ENCODE data around the gene ZNF764. TPM values are rescaled to one million over a fixed set of nuclear protein-coding genes. Genes with fewer than 3 reads are reported as not detected.

ZNF764 gene
- total and polyA plus RNA-seq, 9 of the 15 experiments (the other 6 are each of a cell fraction or from before 2014, with no cell fraction given), result 0.69 to 10.1 (median 4.1) TPM

- TF ChIP-seq MEF2D (tag; conservative IDR thresholded peaks at IDR 0.05; ENCODE audit: low read depth) (no peak), ERF (CRISPR knock-in tag; IDR thresholded peaks at IDR 0.05) (peak; percentile 82; the same call in 1 of the 2 replicates), SAFB (IDR thresholded peaks at IDR 0.05; ENCODE audit: borderline replicate concordance, low read depth, low read length) (no peak), TRIM24 (IDR thresholded peaks at IDR 0.05) (peak in 1 of 2 experiments; percentile 69; a peak in 1 of 4 replicates), CTBP1 (IDR thresholded peaks at IDR 0.05; ENCODE audit: borderline replicate concordance) (peak; percentile 75), PHF21A (IDR thresholded peaks at IDR 0.05; ENCODE audit: borderline replicate concordance, low read depth) (no peak), RUNX1 (IDR thresholded peaks at IDR 0.05; ENCODE audit: low read depth) (0 out of 2 replicates have a peak, but pooled peaks have one; percentile 1), U2AF1 (optimal IDR thresholded peaks at IDR 0.05; ENCODE audit: low read depth, low read length) (peak; percentile 92), ZNF282 (CRISPR knock-in tag; IDR thresholded peaks at IDR 0.05) (no peak), ZMIZ1 (IDR thresholded peaks at IDR 0.05; ENCODE audit: low read depth in 2 of 2, low read length in 2 of 2) (no peak; a peak in 1 of 4 replicates), TCF7L2 (IDR thresholded peaks at IDR 0.05; ENCODE audit: low read depth, low read length) (no peak), ESRRA (IDR thresholded peaks at IDR 0.05; ENCODE audit: borderline replicate concordance, low read depth) (peak; percentile 100), MITF (IDR thresholded peaks at IDR 0.05) (0 out of 2 replicates have a peak, but pooled peaks have one; percentile 69), POLR2A (conservative IDR thresholded peaks at IDR 0.05) (peak; percentile 91), CXXC5 (CRISPR knock-in tag; IDR thresholded peaks at IDR 0.05) (peak; percentile 71), NCOA1 (IDR thresholded peaks at IDR 0.05; ENCODE audit: low read depth) (peak; percentile 90), PHF8 (IDR thresholded peaks at IDR 0.05; ENCODE audit: borderline replicate concordance, low read length) (peak; percentile 63), KLF16 (IDR thresholded peaks at IDR 0.05) (peak; percentile 57; the same call in 1 of the 2 replicates), GABPB1 (CRISPR knock-in tag; IDR thresholded peaks at IDR 0.05) (peak; percentile 92), DEAF1 (CRISPR knock-in tag; IDR thresholded peaks at IDR 0.05) (0 out of 2 replicates have a peak, but pooled peaks have one; percentile 19), FOXA3 (CRISPR knock-in tag; conservative IDR thresholded peaks at IDR 0.05 in 1 of 2, IDR thresholded peaks at IDR 0.05 in 1 of 2) (peak in 1 of 2 experiments; percentile 44; a peak in 1 of 4 replicates), HNRNPL (IDR thresholded peaks at IDR 0.05; ENCODE audit: low read depth, low read length) (peak; percentile 59; the same call in 1 of the 2 replicates)
These were observed 31.1 kb downstream of the ZNF764 start (continued) for GRCh38 chr16:30526823-30527634.

Measured in K562 (cell line).